ENCODE data around the gene OR9G4. TPM values are rescaled to one million over a fixed set of nuclear protein-coding genes. Genes with fewer than 3 reads are reported as not detected.
A peak's percentile ranks its signal among the peaks of the same experiment; 100 is the strongest.

The OR9G4 gene
- polyA plus RNA-seq (ENCODE audit: insufficient read length in 4 of 4) = not detected

DNA sequence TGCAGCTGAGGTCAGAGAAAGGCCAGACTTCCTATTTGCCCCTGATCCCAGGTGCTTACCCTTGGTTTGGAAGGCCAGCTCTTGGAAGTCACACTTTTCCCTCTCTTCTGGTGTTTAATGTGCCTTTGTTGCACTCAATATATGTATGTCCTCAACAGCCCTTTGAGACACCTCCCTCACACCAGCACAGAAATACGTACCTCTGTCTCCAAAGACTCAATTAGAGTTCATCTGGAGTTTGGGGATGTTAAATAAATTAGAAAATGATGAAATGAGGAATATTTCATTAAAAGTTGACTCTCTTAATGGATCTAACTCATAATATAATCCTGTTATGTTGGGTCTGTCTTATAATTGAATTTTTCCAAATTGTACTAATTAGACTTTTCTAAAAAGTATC is at the start of gene OR9G4:
TSS of gene OR9G4 (minus strand) at position 101 of the 400 bp plus-strand sequence. CDS start 4,931 bp downstream, outside the sequence.
- DNase-seq (ENCODE audit: low read depth in 4 of 4, low spot score in 2 of 4) = no peak

GRCh38 chr11:56783448-56784041 is 35.0 kb upstream of the OR9G4 start:
- DNase-seq (ENCODE audit: low read depth in 4 of 4, low spot score in 2 of 4) = peak in 3 of 4 donors; percentile 0 to 38 (median 11)

DNA sequence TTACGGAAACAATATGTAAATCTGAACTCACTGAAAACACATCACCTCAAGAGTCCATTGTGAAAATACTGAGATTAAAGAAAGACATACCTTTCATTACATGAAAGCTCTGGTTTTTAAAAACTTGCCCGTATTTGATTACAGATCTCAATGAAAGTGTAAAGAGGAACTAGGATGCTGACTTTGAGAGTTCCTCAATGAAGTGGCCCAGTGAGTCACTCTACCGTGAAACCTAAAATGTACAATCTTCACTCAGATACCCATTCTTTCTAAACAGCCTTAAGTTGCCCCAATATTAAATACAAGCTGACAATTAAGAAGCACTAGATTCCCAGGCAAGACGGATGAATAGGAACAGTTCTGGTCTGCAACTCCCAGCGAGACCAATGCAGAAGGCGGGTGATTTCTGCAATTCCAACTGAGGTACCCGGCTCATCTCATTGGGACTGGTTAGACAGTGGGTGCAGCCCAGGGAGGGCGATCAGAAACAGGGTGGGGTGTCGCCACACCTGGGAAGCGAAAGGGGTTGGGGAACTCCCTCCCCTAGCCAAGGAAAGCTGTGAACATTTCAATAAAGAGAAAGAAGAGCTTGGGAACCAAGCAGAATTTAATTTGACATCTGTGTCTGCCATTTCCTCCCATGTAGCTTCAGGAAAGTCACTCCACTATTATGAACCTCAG is 33.8 kb upstream of the OR9G4 start:
- DNase-seq (ENCODE audit: low read depth in 4 of 4, low spot score in 2 of 4) = no peak

DNA sequence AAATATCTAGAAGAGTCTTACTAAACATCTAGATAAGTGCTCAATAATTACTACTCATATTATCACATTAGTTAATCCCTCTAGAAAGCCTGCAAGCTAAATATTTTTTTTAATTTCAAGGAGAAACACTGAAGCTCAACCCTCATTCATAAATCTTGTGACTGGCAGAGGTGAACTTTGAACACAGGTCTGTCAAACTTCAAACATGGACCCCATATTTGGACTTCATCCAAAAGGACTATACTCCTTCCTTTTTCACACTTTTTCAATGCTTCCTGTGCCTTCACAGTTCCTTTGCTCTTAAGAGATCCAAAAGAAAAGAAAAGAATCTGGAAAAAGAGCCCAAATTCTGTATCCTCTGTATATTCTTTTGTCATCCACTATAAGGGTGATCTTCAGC is 28.3 kb upstream of the OR9G4 start:
- no peak for DNase-seq (ENCODE audit: low read depth in 4 of 4, low spot score in 2 of 4)

DNA sequence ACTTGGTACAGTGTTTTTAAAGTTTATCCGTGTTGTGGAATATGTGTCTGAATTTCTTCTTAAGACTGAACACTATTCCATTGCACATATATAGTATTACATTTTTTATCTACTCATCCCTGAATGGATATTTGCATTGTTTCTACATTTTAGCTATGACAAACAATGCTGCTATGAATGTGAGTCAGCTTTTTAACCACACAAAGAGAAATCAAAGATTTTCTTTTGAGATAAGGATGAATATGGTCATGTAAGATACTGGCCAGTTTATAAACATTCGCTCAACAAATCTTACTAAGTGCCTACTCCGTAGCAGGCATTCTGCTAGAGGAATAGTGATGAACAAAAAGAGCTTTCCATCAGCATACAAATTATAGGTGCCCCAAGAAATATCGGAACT is 16.5 kb upstream of the OR9G4 start:
- no peak for DNase-seq (ENCODE audit: low read depth in 4 of 4, low spot score in 2 of 4)

- DNase-seq (ENCODE audit: low read depth in 4 of 4, low spot score in 2 of 4) = no peak
Observed at GRCh38 chr11:56751480-56751879, 3.0 kb upstream of the OR9G4 start.

DNA sequence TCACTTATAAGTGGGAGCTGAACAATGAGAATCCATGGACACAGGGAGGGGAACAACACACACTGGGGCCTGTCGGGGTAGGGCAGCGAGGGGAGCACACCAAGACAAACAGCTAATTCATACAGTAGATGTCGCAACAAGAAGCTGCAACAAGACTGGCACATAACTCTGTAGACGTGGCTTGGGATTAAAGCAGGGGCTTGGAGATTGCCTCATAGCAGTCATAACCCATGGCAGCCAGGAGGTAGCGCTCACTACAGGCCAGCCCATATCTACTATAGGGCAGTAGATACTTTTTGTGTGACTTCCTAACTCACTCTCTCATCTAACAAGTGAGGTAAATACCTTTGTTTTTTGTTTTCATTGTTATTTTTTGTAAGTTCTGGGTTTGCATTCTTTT is 1.7 kb upstream of the OR9G4 start:
- DNase-seq (ENCODE audit: low read depth in 4 of 4, low spot score in 2 of 4) = no peak

GRCh38 chr11:56740886-56741285 is 7.6 kb downstream of the OR9G4 start:
- no peak for DNase-seq (ENCODE audit: low read depth in 4 of 4, low spot score in 2 of 4)

GRCh38 chr11:56740107-56740506 is 8.4 kb downstream of the OR9G4 start:
- no peak for DNase-seq (ENCODE audit: low read depth in 4 of 4, low spot score in 2 of 4)

- DNase-seq (ENCODE audit: low read depth in 4 of 4, low spot score in 2 of 4) = no peak
Observed at GRCh38 chr11:56720513-56720912, 28.0 kb downstream of the OR9G4 start.

DNA sequence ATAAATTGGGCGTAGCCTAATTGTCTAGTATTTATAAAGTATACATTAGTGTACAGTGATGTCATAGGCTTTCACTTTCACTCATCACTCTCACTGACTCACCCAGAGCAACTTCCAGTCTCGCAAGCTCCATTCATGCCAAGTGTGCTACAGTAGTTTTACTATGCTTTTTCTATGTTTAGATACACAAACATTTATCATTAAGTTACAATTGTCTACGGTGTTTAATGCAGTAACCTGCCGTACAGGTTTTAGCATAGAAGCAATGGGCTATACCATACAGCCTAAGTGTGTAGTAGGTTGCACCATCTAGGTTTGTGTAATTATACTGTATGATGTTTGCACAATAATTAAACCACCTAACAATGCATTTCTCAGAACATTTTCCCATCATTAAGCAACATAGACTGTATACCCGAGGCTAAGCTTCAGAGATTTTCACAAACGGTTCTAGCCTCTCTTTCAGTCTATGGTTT is 32.1 kb downstream of the OR9G4 start:
- no peak for DNase-seq (ENCODE audit: low read depth in 4 of 4, low spot score in 2 of 4)

DNA sequence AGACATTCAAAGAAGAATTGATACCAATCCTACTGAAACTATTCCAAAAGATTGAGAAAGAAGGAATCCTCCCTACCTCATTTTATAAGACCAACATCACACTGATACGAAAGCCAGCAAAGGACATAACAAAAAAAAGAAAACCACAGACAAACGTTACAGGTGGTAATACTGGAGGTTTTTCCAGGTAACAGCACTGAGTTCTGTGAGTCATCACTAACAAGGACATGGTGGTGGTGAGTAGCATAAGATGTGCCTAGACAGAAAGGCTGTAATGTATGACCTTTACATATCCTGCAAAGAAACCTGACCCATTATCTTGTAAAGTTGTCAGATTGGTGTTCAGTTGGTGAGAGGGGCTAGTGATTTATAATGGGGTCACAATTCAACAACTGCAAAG is 34.3 kb downstream of the OR9G4 start:
- no peak for DNase-seq (ENCODE audit: low read depth in 4 of 4, low spot score in 2 of 4)

- no peak for DNase-seq (ENCODE audit: low read depth in 4 of 4, low spot score in 2 of 4)
Observed at GRCh38 chr11:56706486-56706885, 42.0 kb downstream of the OR9G4 start.

DNA sequence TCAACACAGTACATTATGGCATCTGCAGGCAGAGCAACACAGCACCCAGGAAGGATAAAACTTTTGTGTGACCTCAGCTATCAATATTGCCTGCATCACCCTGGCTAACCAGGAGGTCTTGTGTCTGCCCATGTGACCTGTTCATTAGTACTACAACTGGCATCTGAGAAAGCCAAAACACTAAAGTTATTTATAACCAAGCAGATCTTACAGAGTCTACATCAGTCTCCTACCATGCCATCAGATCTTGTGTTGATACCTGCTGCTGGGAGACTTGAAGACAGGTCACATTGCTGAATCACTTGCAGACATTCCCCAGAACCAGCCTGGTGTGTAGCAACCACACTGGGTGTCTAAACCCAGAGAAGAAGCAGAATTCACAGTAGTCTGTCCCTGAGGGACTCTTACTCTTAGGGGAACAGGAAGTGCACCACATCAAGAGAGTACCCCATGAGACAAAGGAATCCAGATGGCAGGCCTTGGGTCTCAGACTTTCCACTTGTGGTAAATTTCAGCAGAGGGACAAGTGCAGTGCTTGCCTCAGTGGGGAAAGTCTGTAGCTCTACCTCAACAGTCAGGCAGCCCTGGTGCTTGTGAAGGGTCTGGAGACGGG is 42.6 kb downstream of the OR9G4 start:
- DNase-seq (ENCODE audit: low read depth in 4 of 4, low spot score in 2 of 4) = no peak

- no peak for DNase-seq (ENCODE audit: low read depth in 4 of 4, low spot score in 2 of 4)
Observed at GRCh38 chr11:56700914-56701485, 47.5 kb downstream of the OR9G4 start.

DNA sequence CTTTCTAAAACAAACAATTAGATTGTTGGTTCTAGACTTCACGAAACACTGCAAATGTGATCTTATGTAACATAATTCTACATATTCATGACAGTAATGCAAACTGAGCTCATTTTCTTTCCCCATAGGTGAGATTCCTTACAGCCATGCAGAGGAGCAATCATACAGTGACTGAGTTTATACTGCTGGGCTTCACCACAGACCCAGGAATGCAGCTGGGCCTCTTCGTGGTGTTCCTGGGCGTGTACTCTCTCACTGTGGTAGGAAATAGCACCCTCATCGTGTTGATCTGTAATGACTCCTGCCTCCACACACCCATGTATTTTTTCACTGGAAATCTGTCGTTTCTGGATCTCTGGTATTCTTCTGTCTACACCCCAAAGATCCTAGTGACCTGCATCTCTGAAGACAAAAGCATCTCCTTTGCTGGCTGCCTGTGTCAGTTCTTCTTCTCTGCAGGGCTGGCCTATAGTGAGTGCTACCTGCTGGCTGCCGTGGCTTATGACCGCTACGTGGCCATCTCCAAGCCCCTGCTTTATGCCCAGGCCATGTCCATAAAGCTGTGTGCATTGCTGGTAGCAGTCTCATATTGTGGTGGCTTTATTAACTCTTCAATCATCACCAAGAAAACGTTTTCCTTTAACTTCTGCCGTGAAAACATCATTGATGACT is 48.1 kb downstream of the OR9G4 start:
- DNase-seq (ENCODE audit: low read depth in 4 of 4, low spot score in 2 of 4) = no peak

GRCh38 chr11:56698795-56699194 is 49.7 kb downstream of the OR9G4 start, which contains the start of gene OR9G1:
TSS of gene OR9G1 (plus strand) at chr11:56699095. CDS start at chr11:56700388, 1,293 bp downstream.
- no peak for DNase-seq (ENCODE audit: low read depth in 4 of 4, low spot score in 2 of 4)

- DNase-seq (ENCODE audit: low read depth in 4 of 4, low spot score in 2 of 4) = no peak
Observed at GRCh38 chr11:56693428-56693827, 55.1 kb downstream of the OR9G4 start.

Data from left renal cortex interstitium (tissue), 4 donors.